NCI-H1436 treated with DMSO at 0.1 percent for 48 hours (cell line): ENCODE data around the gene CSNK1E.

ENCODE experiments used
- DNase-seq: peaks from one replicate; lab custom pipeline; 2025; lab: John Stamatoyannopoulos, UW

The CSNK1E gene

DNA sequence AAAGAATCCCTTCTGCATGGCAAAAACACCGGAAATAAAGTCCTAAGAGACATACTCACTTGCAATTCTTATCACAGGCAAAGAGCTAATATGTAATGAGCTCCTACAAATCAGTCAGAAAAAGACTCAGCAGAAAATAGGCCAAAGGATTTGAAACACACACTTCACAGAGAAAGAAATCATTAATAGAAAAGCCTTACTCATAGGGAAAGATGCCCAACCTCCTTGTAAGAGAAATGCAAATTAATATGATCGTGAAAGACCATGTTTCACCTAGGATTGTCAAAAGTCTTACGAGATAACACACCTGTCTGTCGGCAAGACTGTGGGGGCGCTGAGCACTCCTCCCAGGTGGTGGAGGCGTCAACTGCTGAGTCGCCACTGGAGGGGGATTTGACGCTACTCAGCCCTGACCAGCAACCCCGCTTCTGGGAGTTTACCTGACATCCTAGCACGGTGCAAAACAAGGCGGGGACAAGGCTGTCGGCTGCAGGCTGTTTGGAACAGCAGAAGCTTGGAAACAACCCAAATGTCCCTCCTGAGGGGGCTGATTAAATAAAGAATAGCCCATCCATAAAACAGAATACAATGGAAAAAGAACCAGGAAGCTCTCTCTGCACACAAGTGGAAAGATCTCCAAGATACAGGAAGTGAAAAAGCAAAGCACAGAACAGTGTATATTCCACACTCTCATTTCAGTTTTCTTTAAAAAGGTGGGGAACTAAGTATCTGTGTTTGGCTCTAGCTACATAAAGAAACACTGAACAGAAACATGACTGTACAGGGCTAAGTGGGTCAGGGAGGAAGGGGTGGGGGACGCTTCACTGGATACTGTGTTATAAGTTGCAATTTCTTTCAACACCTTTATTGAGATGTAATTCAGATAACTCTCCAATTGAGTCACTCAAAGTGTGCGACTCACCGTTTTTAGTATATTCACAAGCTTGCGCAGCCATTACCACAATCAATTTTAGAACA is 11.5 kb downstream of the CSNK1E start:
- DNase-seq: no peak

DNA sequence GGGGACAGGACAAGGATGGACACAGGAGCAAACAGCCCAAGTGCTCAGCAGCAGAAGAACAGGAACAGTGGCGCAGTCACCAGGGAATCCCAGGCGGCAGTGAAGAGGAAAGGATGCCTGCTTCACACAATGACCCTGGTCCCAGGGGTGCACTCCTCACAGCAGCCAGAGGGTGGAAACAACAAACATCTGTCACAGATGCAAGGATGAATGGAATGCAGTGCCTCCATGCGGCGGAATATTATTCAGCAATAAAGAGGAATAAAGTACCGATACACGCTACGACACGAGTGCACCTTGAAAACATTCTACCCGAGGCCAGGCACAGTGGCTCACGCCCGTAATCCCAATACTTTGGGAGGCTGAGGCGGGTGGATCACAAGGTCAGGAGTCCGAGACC is 12.7 kb downstream of the CSNK1E start:
- no peak for DNase-seq

DNA sequence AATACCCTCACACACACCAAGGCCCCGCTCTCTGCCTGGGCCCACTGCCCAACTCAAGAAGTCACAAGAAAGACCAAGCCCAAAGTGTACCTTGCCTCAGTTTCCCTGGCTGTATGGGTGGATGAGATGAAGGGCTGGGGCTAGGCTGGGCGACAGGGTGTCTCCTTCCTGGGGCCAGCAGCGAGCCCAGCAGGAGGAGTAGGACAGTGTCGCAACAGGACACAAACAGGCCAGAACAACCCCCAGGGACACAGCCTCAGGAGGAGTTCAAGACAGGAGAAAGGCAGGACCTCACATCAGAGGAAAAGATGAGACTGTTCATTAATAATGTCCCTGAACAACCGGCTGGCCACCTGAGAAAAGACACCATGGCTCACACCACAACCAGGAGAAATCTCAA is 13.3 kb downstream of the CSNK1E start:
- no peak for DNase-seq

DNA sequence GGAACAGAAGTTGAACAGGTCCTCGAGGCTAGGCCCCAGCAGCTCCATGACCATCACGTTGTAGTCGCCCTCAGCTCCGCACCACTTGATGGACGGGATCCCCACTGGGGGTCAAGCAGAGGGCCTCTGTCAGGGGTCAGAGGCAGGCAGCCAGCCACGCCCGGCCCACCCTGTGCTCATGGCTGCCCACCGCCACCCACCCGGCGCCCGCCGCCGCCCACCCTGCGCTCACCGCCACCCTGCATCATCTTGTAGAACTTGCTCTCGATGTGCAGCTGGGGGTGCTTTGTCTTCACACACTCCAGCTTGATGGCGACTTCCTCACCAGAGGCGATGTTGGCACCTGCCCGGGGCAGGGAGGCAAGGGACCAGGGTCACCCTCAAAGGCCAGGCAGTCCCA is 14.3 kb downstream of the CSNK1E start:
- no peak for DNase-seq

DNA sequence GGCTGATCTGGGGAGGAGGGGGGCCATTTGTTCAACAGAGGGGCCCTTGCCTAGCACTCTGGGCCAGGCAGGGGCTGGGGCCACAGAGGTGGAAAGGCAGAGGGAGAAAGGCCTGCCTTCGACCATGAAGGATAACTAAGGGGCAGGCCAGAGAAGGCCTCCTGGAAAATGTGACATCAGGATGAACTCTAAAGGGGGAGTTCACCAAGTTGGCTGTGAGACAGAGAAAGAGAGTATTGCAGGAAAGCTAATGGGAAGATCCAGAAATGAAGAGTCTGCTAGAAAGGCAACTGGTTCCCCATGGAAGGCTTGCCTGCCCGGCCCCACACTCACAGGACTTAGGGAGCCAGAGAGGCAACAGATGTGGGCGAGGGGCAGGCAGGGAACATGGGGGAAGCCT is 16.3 kb downstream of the CSNK1E start:
- no peak for DNase-seq

DNA sequence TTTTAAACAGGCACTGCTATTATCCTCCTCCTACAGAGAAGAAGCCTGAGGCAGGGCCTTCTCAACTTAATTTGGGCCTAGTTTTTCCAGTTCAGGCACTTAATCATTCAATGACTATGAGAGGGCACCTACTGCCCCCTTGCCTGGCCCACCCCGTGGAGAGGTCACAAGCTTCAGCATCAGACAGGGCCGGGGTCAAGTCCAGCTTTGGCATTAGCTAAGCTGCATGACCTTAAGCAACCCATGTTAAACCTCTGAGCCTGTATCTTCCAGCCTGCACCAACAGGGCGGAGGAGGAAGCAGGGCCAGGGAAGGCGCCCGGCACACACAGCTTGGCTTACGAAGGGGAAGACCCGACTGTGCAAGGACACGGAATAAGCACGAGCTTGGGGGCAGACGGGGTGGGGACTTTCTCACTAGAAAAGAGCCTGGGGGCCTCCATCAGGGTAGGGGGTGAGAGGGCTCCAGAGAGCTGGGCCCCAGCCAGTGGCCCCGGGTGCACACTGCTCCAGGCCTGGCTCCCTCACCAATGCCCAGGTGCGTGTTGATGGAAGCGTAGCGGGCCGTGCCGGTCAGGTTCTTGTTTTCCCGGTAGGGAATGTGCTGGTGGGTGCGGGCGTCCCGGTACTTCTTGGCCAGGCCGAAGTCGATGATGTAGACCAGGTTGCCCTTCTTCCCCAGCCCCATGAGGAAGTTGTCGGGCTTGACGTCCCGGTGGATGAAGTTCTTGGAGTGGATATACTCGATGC is 16.9 kb downstream of the CSNK1E start:
- DNase-seq: no peak

DNA sequence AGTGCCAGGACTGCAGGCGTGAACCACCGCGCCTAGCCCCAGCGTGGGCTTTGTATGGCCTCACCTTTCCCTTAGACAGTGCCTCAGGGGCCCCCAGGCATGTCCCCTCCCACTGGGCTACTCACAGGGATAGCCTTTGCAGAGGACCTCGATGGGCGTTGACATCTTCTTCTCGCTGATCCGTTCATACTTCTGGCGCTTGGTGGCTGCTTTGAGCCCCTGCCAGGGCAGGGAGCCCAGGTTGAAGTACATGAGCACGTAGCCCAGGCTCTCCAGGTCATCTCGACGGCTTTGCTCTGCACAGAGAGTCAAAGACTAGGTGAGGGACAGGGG is 17.5 kb downstream of the CSNK1E start:
- no peak for DNase-seq

DNA sequence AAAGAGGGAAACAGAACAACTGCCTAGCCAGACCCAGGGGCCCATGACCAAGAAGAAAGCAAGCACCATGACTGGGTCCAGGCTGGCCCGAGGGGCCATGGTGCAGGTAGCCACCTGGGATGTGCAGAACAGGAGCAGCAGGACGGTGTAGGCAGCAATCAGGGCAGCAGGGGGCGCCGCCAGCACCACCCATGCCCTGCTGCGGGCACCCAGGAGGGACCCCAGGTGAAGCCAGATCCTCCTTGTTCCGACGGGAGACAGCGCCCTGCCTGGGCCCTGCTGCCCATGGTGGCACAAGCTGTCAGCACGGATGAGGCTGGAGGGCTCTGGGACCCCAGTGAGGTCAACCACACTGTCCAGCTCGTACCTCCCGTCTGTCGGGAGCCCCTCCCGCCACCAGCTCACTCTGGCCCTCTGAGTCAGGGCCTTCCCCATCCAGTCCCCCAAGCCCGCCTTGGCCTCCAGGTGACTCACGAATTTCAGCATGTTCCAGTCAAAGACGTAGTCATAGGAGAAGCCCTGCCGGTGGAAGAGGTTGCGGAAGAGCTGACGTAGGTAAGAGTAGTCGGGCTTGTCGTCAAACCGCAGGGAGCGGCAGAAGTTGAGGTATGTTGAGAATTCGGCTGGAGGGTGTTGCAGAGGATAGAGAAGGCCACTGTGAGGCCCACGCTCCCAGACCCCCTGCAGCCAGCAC is 18.8 kb downstream of the CSNK1E start:
- DNase-seq: no peak

DNA sequence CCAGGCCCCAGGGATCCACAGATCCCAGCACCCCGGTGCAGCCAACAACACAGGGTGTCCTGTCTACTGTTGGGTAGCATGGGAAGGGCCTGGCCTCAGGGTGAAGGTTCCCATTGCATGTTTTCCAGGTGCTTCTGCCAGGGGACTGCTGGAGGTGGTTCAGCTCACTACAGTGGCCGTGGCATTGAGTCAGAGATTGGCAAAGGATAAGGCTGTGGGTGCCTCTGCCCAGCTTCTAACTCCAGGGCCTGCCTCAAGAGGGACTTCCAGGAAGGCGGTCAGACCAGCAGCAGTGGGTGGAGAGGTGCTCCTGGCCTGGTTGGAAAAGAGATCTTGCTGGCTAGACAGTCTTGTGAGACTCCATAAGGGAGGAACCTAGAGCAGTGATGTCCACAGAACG is 20.9 kb downstream of the CSNK1E start:
- no peak for DNase-seq

DNA sequence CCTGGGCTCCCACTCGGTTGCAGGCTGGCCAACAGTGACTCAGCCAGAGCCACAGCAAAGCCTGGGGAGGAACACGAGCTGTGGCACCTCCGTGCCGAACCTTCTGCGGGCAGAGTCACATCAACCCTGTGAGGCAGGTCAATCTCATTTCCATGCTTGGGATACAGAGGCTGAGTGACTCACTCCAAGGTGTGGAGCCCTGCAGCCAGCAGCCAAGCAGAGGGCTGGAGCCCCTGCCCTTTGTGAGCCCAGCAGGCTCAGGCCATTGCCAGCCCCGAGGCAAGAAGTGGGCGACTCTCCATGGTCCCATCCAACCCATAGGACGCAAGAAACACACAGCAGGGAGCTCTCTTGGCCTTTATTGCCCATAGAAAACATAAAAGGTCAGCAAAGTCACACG is 21.4 kb downstream of the CSNK1E start:
- DNase-seq: no peak

DNA sequence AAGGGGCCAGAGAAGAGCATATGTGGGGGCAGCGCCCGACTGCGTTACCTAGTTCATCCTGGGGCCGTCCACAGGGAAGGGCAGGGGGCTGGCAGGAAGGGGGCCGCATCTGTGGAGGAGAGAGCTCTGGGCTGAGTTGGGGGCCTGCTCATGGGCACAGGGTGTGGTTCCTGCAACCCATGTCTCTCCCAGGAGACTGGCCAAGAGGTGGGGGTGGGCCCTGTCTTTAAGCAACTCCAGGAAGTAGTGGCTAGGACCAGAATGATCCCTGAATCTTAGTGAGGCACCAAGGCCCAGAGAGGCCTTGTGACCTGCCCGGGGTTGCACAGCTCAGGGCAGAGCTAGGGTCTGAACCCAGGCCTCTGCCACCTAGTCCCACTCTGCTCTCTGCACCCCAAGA is 21.9 kb downstream of the CSNK1E start:
- DNase-seq: no peak

DNA sequence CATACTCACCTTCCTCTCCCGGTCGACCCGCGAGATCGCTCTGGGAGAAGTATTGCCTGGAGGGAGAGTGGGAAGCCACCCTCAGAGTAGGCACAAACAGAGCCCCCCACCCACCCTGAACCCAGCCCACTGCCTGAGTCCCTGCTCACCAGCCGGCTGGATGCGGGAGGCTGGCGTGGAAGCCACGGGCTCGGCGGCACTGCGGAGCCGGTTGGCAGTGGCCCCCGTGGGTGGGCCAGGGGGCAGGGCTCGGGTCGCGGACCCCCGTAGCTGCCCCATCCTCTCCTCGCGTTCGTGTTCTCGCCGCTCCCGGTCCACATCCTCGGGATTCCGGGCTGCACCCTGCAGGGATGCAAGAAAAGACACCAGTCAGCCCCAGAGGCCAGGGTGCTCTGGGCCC is 23.0 kb downstream of the CSNK1E start:
- DNase-seq: no peak

DNA sequence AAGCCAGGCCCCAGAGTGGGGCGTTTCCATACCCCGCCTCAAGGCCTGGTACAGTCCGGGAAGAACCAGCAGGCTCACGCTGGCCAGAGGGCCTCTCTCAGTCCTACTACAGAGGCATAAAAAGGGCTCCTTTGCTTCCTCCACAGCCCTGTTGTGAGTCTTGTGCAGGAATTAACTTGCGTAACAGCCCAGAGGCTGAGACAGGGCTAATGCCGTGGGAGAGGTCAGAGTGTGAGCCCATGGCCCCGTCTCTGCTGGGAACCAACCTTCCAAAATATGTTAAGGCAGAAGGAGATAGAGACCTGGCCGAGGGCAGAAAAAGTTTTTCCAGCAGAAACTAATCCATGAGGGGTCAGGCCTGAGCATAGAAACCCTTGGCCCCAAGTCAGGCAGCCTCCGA is 24.5 kb downstream of the CSNK1E start:
- DNase-seq: no peak

DNA sequence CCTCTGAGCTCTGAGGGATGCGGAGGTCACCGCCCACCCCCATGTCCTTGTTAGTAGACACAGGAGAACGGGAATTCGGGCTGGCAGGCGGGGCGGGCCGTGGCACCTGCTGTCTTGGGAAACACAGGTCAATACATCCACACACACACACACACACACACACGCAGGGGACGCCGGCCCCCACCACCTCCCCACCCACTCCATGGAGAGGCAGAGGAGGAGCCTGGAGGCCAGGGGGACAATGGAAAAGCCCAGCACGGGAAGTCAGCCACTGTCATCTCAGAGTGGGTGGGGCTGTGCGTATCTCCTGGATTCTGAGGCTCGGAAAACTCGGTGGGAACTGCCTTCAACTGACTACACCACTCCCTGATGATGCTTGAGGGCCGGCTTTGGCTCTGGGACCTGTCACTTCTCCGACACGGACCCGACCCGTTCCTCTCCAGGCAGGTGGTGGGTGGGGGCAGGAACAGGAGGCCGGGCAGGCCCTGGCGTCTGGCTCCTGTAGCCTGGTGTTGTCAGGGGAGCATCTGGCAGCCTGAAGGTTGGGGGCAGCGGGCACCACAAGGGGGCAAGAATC is 25.9 kb downstream of the CSNK1E start:
- DNase-seq: no peak

DNA sequence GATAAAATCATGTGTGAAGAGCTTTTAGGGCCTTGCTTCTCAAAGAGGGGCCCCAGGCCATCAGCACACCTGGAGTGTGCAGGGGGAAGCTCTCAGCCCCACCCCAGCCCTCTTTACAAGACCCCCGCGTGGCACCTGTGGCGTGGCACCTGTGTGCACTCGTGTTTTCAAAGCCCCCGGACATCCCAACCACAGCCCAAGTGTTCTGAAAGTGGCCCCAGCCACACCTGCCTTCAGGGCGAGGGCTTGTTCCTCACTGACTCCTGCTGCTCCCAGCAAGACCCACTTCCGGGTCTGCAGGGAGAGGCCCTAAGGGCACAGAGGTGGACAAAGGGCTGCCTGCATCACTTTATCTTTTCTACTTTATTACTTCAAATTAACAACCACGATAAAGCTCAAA is 26.9 kb downstream of the CSNK1E start:
- no peak for DNase-seq

DNA sequence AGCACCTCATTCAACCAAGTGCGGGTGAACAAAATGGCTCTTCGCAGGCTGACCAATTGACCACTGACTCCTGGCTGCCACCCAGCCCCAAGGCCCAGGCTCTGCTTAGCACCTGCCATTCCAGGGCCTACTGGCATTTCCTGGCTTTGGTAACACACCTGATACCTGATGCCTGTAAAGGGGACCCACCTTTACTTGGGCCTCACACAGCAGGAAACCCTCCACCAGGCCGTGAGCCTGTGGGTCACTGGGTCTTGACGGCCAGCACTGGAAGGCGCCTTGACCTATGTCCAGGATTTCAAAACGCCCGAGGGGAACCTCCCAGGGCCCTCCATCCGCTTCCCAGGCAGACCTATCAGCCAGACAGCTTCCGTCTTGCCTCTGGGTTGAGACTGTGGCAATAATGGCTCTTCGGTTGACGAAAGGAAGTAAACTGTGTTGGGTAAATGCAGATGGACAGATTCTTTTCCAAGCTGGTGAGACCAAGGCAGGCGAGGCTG is 27.6 kb downstream of the CSNK1E start:
- no peak for DNase-seq

DNA sequence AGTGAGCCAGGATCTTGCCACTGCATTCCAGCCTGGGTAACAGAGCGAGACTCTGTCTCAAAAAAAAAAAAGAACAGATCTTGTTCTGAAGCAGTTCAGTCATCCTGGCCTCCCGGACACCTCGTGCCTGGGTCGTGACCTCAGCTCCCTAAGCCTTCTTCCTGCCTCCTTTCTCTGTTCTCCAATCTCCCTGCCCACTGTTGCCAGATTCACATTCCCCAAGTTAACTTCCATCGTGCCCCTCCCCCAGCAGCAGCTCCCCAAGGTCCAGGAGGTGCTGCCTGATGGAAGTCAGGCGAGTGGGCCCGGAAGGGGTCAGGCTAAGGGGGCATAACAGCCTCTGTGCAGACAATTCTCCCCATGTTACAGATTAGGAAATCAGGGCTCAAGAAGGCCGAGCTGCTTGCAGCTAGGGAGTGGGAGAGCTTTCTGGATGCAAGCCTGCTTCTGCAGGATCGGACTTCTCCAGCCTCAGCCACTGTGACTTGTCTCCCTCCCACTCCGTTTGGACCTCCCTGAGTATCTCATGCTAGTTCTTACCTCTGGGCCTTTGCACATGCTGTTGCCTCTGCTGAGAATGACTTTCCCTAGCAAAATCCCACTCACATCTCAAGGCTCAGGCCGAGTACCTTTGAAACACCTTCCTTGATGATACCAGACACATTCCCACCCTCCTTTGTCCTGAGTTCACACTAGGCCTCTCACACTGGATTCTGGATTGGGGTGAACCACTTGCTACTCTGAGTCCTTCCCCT is 30.1 kb downstream of the CSNK1E start:
- DNase-seq: no peak

DNA sequence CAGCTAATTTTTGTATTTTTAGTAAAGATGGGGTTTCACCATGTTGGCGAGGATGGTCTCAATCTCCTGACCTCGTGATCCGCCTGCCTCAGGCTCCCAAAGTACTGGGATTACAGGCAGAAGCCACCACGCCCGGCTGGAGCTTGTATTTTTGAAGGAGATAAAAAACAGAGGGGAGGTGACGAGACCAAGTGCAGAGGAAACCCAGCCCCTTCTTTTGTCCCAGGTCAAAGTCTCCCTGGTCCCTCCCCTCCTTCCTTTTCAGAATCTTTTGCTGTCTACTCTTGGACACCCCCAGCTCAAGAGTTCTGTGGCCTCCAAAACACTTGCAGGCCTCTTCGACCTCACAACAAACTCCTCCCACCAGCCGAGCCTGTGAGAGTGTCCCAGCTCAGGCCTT is 32.2 kb downstream of the CSNK1E start:
- DNase-seq: no peak

DNA sequence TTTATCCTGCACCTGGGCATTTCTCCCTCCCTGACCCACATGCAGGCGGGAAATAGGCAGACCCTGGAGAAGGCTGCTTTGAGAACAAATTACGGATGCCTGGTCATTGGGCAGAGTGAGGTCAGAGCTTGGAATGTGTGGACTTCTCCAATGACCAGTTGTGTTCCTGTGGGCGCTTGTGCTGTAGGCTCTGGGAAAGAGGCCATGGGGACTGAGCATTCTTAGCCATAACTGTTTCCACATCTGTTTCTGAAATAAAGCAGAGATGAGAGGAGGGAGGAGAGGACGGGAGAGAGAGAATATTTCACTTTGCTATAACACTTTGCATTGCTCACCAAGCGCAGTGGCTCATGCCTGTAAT is 33.2 kb downstream of the CSNK1E start:
- no peak for DNase-seq

DNA sequence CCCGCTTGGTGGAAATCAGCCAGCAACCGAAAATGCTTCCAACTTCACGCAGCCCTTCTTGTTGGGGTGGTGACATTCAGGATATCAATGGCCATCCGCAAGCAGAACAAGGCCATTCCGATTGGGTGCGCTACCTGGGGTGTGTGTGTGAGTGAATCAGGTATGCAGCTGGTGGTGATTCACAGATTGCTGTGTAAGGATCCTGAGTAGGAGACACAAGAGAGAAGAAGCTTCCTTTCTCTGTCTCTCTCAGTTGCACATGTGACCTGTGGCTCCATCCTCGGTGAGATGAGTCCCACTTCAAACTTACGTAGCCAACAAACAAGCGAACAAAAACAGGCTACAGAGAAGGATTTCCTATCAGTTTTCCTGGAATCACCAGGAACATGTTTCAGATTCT is 34.8 kb downstream of the CSNK1E start:
- no peak for DNase-seq

DNA sequence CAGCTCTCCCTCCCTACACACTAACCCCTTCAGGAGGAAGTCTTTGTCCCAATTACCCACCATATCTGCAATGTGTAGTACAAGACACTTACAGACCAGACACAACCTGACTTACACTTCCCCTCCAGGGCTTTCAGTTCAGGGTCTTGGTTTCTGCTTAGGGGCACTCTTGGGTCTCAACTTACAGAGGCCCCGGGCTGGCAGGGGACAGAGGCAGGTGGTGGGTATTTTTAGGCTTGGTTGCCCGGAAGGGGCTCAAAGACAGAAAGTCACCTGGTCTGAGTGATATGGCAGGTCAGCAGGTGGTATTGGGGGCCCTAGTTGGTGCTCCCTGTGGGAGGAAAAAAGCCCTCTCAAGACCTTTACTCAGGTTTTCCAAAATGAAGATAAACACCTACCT is 41.1 kb downstream of the CSNK1E start:
- no peak for DNase-seq
